H1 (cell line): Measurements from ENCODE around the gene CSF1. TPM values are rescaled to one million over a fixed set of nuclear protein-coding genes. Genes with fewer than 3 reads are reported as not detected.

Experiments
- EP300 ChIP-seq, 2 experiments: IDR thresholded peaks; 1 replicate in 1 of 2; 2 replicates in 1 of 2; pipeline ENCODE4 v1.6.1; 2011 to 2012; ENCODE audit warnings: low read depth in 2 of 2, low read length in 2 of 2, mild to moderate bottlenecking in 2 of 2, borderline replicate concordance in 1 of 2, inconsistent platforms in 1 of 2, moderate library complexity in 1 of 2
- SIN3A ChIP-seq, 2 experiments: IDR thresholded peaks in 1 of 2; conservative IDR thresholded peaks in 1 of 2; 2 replicates each; pipeline ENCODE4 v1.6.1; 2011 to 2012; ENCODE audit warnings: low read length in 2 of 2, improper control_type of control experiment in 1 of 2, low read depth in 1 of 2, mild to moderate bottlenecking in 1 of 2
- polyA plus RNA-seq, 7 experiments: library from polyadenylated mRNA; depleted of rRNA in 3 of 7; stranded (reverse) in 5 of 7; unstranded in 2 of 7; fragments of >200 nt in 5 of 7; fragments of 200-250 nt in 2 of 7; gene quantifications; 1 replicate in 5 of 7; 2 replicates in 1 of 7; 4 replicates in 1 of 7; pipeline versions ENCODE4 v1.2.1 to v1.2.3, GENCODE V29; 2011 to 2013; ENCODE audit warnings: missing spikeins in 2 of 7, mixed read lengths in 2 of 7
- total RNA-seq: library from RNA; stranded (reverse); fragmentation: NEBNext Ultra II Directional; extraction: Animal tissue kit (Norgen Biotek cat#: 25700); gene quantifications from 2 replicates; pipeline ENCODE4 v1.2.1, GENCODE V29; 2021

CSF1 gene
- total and polyA plus RNA-seq, 2 of the 8 experiments (the other 6 are each of a cell fraction or from before 2014, with no cell fraction given): 3.3 to 5.4 TPM

- no peak for TF ChIP-seq SIN3A (conservative IDR thresholded peaks at IDR 0.05 in 1 of 2, IDR thresholded peaks at IDR 0.05 in 1 of 2; ENCODE audit: low read depth in 1 of 2, low read length in 2 of 2)
- no peak for TF ChIP-seq EP300 (IDR thresholded peaks at IDR 0.05; ENCODE audit: borderline replicate concordance in 1 of 2, low read depth in 2 of 2, low read length in 2 of 2)
- TF ChIP-seq, all 59 proteins: peak for 0
These were observed 13.2 kb upstream of the CSF1 start (continued) for GRCh38 chr1:109897259-109897955.
